Fibroblast of villous mesenchyme (primary cell): ENCODE measurements around the gene KCNA5. TPM values are rescaled to one million over a fixed set of nuclear protein-coding genes. Genes with fewer than 3 reads are reported as not detected.

Experiments used
- DNase-seq: peaks from one replicate; pipeline ENCODE4 v3.0.0-alpha.2; 2010; ENCODE audit warnings: low read depth
- H3K4me3 ChIP-seq: 2 replicates; pipeline ENCODE4 v1.5.1; 2011; ENCODE audit warnings: low read depth, mild to moderate bottlenecking, low read length
- CTCF ChIP-seq: IDR thresholded peaks from 2 replicates; pipeline ENCODE4 v1.5.1; 2012; ENCODE audit warnings: low read depth, mild to moderate bottlenecking, low read length; ENCODE audit not compliant: insufficient read depth
- total RNA-seq: library from RNA; depleted of rRNA; stranded (reverse); fragments of >200 nt; gene quantifications from 2 replicates; pipeline ENCODE4 v1.2.3, GENCODE V29; 2012

KCNA5 gene
- total RNA-seq, 1 donor, result not detected

- H3K4me3 ChIP-seq, result no peak overlapping the region
- TF ChIP-seq CTCF, result no peak
- no peak for DNase-seq
Observed at GRCh38 chr12:5066251-5066650, 22.6 kb downstream of the KCNA5 start.

GRCh38 chr12:5068126-5068525, 24.4 kb downstream of the KCNA5 start:
- DNase-seq, result no peak
- TF ChIP-seq CTCF, result no peak
- no peak overlapping the region for H3K4me3 ChIP-seq

GRCh38 chr12:5068619-5069018, 24.9 kb downstream of the KCNA5 start:
- no peak for DNase-seq
- no peak for TF ChIP-seq CTCF
- no peak overlapping the region for H3K4me3 ChIP-seq

- no peak for DNase-seq
- no peak for TF ChIP-seq CTCF
- H3K4me3 ChIP-seq, result no peak overlapping the region
Observed at GRCh38 chr12:5070090-5070489, 26.4 kb downstream of the KCNA5 start.

- no peak overlapping the region for H3K4me3 ChIP-seq
- DNase-seq, result no peak
- TF ChIP-seq CTCF, result no peak
Observed at GRCh38 chr12:5071496-5071895, 27.8 kb downstream of the KCNA5 start.

GRCh38 chr12:5072311-5072710, 28.6 kb downstream of the KCNA5 start:
- no peak for DNase-seq
- H3K4me3 ChIP-seq, result no peak overlapping the region
- no peak for TF ChIP-seq CTCF

- no peak overlapping the region for H3K4me3 ChIP-seq
- no peak for DNase-seq
- no peak for TF ChIP-seq CTCF
Observed at GRCh38 chr12:5073054-5073453, 29.4 kb downstream of the KCNA5 start.
